Karpas-422 (cell line): Measurements from ENCODE around the gene GNG13. TPM values are rescaled to one million over a fixed set of nuclear protein-coding genes. Genes with fewer than 3 reads are reported as not detected.

Source experiments
- DNase-seq: peaks from one replicate; pipeline ENCODE4 v3.0.0-alpha.2; 2015
- H2AFZ ChIP-seq: fragments of 200-600 bp; sonication (generic); 2 replicates; pipeline ENCODE4 v1.6.1; 2014; ENCODE audit warnings: antibody characterized with exemption, low read length, mixed read lengths
- H3K27ac ChIP-seq: fragments of 200-600 bp; sonication (generic); 2 replicates; pipeline ENCODE4 v1.5.1; 2014; ENCODE audit warnings: mild to moderate bottlenecking, low read length, moderate library complexity
- H3K27me3 ChIP-seq: fragments of 200-600 bp; sonication (generic); 2 replicates; pipeline ENCODE4 v1.6.1; 2014; ENCODE audit warnings: low read length, mixed read lengths
- H3K36me3 ChIP-seq: fragments of 200-600 bp; sonication (generic); 2 replicates; pipeline ENCODE4 v1.6.1; 2014; ENCODE audit warnings: low read length, mixed read lengths; ENCODE audit not compliant: insufficient read depth
- H3K4me1 ChIP-seq: fragments of 200-600 bp; sonication (generic); 2 replicates; pipeline ENCODE4 v1.6.1; 2014; ENCODE audit warnings: mild to moderate bottlenecking, low read length, mixed read lengths
- H3K4me2 ChIP-seq: fragments of 200-600 bp; sonication (generic); 2 replicates; pipeline ENCODE4 v1.6.1; 2014; ENCODE audit warnings: low read length, low read depth, mild to moderate bottlenecking; ENCODE audit not compliant: poor library complexity, severe bottlenecking
- H3K4me3 ChIP-seq: fragments of 200-600 bp; sonication (generic); 2 replicates; pipeline ENCODE4 v1.5.1; 2014; ENCODE audit warnings: mild to moderate bottlenecking, antibody characterized with exemption, low read length, mixed read lengths
- H3K79me2 ChIP-seq: fragments of 200-600 bp; sonication (generic); 2 replicates; pipeline ENCODE4 v1.6.1; 2014; ENCODE audit warnings: mild to moderate bottlenecking, low read length, mixed read lengths
- H3K9ac ChIP-seq: fragments of 200-600 bp; sonication (generic); 2 replicates; pipeline ENCODE4 v1.6.0; 2014; ENCODE audit warnings: low read length
- H3K9me2 ChIP-seq: fragments of 200-600 bp; sonication (generic), shearing (Covaris generic); replicated peaks from 2 replicates; pipeline ENCODE4 v1.6.0; 2014; ENCODE audit warnings: mild to moderate bottlenecking, low read length, moderate library complexity; ENCODE audit not compliant: insufficient read depth
- H3K9me3 ChIP-seq: fragments of 300-700, 200-600 bp; sonication (generic); 2 replicates; pipeline ENCODE4 v1.6.1; 2014; ENCODE audit warnings: low read length, mixed read lengths
- H4K20me1 ChIP-seq: fragments of 200-600 bp; sonication (generic); 2 replicates; pipeline ENCODE4 v1.6.1; 2014; ENCODE audit warnings: mild to moderate bottlenecking, antibody characterized with exemption, low read length, low read depth; ENCODE audit not compliant: insufficient read depth
- total RNA-seq: library from RNA; depleted of rRNA; stranded (reverse); fragments of >200 nt; shearing (Covaris generic); gene quantifications from 2 replicates; pipeline ENCODE4 v1.2.3, GENCODE V29; 2014; ENCODE audit warnings: low replicate concordance

The GNG13 gene
- total RNA-seq, 1 experiment from 2014 or later, result not detected

DNA sequence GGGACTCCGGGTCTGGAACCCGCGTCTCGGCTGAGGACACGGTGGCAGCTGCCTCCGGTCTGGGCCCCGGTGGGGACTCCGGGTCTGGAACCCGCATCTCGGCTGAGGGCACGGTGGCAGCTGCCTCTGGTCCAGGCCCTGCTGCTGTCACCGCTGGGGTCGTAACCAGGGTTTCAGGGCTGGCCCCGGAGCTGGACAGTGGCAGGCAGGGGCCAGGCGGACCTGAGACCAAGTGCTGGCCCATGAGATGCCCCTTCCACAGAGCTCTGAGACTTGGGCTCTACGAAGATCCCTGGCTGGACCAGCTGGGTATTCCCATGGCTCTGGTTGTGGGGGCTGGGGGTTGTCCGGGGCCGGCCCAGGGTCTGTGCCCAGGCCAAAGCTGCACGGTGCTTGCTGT is 16.1 kb downstream of the GNG13 start:
- no peak for DNase-seq
- no peaks in the 10 kb centered on the region for H3K9me2 ChIP-seq
- H3K36me3 ChIP-seq, result peaks cover 5% of the 10 kb centered on the region; the same call in 1 of the 2 replicates

DNA sequence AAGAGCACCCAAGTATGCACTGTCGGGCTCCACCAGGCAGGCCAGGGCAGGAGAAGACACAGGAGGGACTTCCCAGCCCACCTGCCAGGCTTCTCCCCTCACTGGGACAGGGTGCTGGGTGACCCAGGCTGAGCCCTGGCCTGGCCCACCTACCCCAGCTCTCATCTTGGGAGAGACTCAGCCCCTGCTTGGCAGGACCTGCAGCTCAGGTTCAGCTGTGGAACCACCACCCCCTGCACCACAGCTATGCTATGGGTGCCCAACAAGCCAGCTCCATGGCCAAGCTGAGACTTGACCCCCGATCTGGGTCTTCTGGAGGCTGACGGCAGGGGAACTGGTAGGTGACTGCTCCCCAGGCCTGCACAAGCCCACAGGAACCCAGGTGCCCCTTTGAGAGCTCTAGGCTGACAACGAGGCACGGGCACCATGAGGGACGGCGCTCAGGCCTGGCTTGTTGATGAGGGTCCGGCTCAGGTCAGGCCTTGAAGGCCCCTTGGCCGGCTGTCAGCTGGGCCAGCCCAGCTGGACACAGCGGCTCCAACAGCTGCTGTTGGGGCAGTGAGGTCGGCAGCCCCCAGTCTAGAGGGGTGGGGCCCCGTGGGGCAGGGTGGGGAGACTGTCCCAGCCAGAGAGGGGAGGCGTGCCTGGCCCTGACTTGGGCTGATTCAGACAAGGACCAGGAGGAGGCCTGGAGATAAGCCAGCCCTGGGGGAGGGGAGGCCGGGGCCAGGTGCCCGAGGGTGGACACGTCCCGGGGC is 17.0 kb downstream of the GNG13 start:
- no peak overlapping the region for H3K4me3 ChIP-seq
- H3K9me3 ChIP-seq, result no peaks in the 10 kb centered on the region
- H3K36me3 ChIP-seq, result peaks cover 5% of the 10 kb centered on the region; the same call in 1 of the 2 replicates
- H2AFZ ChIP-seq, result no peak overlapping the region
- no peaks in the 10 kb centered on the region for H3K27me3 ChIP-seq
- H3K9ac ChIP-seq, result no peak overlapping the region
- peaks cover 30% of the 10 kb centered on the region for H3K4me1 ChIP-seq
- H3K27ac ChIP-seq, result no peak overlapping the region
- peaks cover 31% of the 10 kb centered on the region; the same call in 1 of the 2 replicates for H4K20me1 ChIP-seq
- peak; percentile 59 for DNase-seq
- peak overlapping the region; percentile 6 for H3K4me2 ChIP-seq
- peaks cover 13% of the 10 kb centered on the region for H3K79me2 ChIP-seq
- H3K9me2 ChIP-seq, result no peaks in the 10 kb centered on the region

More for the DNA sequence above, 16.1 kb downstream of the GNG13 start:
- Histone ChIP-seq H2AFZ (no peak overlapping the region), H3K9me3 (no peaks in the 10 kb centered on the region), H3K27ac (no peak overlapping the region), H3K4me1 (peaks cover 34% of the 10 kb centered on the region), H3K79me2 (peaks cover 21% of the 10 kb centered on the region), H3K9ac (no peak overlapping the region), H3K27me3 (no peaks in the 10 kb centered on the region), H3K4me3 (no peak overlapping the region), H4K20me1 (peaks cover 32% of the 10 kb centered on the region; the same call in 1 of the 2 replicates), H3K4me2 (no peak overlapping the region)

DNA sequence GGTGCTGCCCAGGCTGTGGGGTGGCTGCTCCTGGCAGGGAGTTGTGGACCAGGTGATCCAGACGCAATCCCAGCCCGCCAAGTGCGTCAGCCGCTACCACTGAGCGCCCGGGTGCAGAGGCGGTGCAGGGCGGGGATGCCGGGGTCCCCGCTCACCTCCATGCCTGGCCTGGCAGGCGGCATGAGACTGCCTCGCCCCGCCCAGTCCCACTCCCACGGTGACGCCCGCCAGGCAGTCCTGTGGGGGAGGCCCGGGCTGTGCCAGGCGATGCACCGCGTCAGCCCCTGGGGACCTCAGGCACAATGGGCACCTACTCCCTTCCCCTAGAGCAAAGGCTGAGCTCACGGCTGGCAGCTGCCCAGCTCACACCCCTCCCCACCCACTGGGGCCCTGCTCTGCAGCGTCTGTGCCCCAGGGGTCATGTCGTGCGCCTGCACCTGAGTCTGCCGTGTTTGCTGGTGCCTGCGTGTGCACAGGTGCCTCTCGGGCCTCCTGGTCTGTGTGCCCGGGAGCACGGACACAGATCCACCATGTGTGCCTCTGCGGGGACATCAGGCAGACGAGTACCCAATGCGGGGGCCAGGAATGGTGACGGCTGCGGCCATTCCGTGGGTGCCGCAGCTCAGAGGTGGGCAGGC is 17.6 kb downstream of the GNG13 start:
- Histone ChIP-seq H3K4me3 (no peak overlapping the region), H3K9me3 (no peaks in the 10 kb centered on the region), H3K4me2 (peak overlapping the region; percentile 6), H3K79me2 (peaks cover 11% of the 10 kb centered on the region), H3K9ac (no peak overlapping the region), H3K9me2 (no peaks in the 10 kb centered on the region), H3K27me3 (no peaks in the 10 kb centered on the region), H2AFZ (no peak overlapping the region), H3K27ac (no peak overlapping the region), H4K20me1 (peaks cover 30% of the 10 kb centered on the region; the same call in 1 of the 2 replicates), H3K4me1 (peaks cover 30% of the 10 kb centered on the region), H3K36me3 (peaks cover 5% of the 10 kb centered on the region; the same call in 1 of the 2 replicates)
- peak; percentile 69 for DNase-seq

DNA sequence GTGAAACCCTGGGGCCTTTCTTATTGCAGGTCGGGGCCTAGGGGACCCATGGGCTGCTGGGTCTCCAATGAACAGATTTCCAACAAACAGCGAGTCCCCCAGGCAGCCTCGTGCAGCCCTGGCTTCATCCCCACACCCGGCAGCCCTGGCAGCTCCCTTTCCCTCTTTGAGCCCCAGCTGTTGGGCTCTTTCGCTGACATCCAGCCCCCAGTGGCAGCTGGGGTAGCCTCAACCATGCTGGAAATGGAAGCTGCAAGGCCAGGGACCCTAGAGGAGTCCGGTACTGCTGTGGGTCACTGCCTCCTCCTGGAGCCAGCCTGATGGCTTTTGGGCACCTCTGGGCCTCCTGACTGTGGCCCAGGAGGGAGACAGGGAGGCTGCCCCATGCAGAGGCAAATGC is 18.3 kb downstream of the GNG13 start:
- no peak for DNase-seq
- Histone ChIP-seq H3K27me3 (no peaks in the 10 kb centered on the region), H3K4me3 (no peak overlapping the region), H3K4me2 (no peak overlapping the region), H4K20me1 (peaks cover 23% of the 10 kb centered on the region; the same call in 1 of the 2 replicates), H3K36me3 (peaks cover 5% of the 10 kb centered on the region; the same call in 1 of the 2 replicates), H3K9ac (no peak overlapping the region), H3K9me2 (no peaks in the 10 kb centered on the region), H3K4me1 (peaks cover 27% of the 10 kb centered on the region), H3K27ac (no peak overlapping the region), H3K9me3 (no peaks in the 10 kb centered on the region), H3K79me2 (peaks cover 4% of the 10 kb centered on the region), H2AFZ (no peak overlapping the region)

DNA sequence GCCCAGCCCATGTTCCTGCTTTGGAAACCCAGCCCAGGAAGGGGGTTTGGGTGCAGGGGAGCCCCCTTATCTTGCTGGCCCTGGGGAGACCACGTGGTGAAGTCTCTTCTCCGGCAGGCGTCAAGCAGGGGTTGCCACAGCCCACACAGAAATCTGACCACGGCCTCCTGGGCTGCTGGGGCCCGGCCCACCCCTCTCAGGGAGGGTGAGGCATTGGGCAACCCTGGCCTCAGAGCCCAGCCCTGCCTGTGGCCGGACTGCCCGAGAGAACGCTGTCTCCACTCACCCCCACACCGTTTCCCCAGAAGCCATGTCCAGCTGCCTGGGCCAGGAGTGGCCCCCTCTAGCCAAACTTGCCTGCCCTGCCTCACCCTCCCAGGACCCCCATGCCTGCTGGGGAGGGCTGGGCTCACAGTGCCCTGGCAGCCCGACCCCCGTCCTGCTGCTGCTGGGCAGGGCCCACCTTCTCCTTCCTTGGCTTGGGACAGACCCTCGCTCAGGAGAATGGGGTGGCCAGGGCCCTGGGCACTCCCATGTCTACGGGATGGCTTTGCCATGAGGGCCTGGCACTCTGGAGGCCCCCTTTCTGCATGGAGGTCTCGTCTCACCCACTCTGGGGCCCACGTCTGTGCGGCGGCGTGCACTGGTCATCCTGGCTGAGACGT is 19.1 kb downstream of the GNG13 start:
- Histone ChIP-seq H3K27me3 (no peaks in the 10 kb centered on the region), H3K79me2 (no peaks in the 10 kb centered on the region), H3K9me2 (no peaks in the 10 kb centered on the region), H3K4me2 (no peak overlapping the region), H3K4me1 (peaks cover 19% of the 10 kb centered on the region), H3K27ac (no peak overlapping the region), H3K9ac (no peak overlapping the region), H3K36me3 (peaks cover 3% of the 10 kb centered on the region; the same call in 1 of the 2 replicates), H4K20me1 (peaks cover 17% of the 10 kb centered on the region; the same call in 1 of the 2 replicates), H3K9me3 (no peaks in the 10 kb centered on the region), H2AFZ (no peak overlapping the region), H3K4me3 (no peak overlapping the region)
- DNase-seq, result no peak

DNA sequence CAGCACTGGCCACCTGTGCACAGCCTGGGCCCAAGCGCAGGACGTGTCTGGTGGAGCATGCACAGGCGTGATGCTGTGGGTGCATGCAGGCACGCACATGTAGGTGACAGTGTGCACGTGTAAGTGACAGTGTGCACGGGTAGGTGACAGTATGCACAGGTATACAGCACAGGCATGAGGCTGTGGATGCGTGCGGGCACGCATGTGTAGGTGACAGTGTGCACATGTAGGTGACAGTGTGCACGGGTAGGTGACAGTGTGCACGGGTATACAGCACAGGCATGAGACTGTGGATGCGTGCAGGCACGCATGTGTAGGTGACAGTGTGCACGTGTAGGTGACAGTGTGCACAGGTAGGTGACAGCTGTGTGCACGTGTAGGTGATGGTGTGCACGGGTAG is 20.2 kb downstream of the GNG13 start:
- no peak for DNase-seq
- Histone ChIP-seq H3K4me3 (no peak overlapping the region), H3K9me2 (no peaks in the 10 kb centered on the region), H3K9me3 (no peaks in the 10 kb centered on the region), H3K9ac (no peak overlapping the region), H3K27ac (no peak overlapping the region), H4K20me1 (peaks cover 8% of the 10 kb centered on the region; the same call in 1 of the 2 replicates), H3K79me2 (no peaks in the 10 kb centered on the region), H3K4me2 (no peak overlapping the region), H3K36me3 (no peaks in the 10 kb centered on the region), H3K27me3 (no peaks in the 10 kb centered on the region), H2AFZ (no peak overlapping the region), H3K4me1 (peaks cover 17% of the 10 kb centered on the region)

DNA sequence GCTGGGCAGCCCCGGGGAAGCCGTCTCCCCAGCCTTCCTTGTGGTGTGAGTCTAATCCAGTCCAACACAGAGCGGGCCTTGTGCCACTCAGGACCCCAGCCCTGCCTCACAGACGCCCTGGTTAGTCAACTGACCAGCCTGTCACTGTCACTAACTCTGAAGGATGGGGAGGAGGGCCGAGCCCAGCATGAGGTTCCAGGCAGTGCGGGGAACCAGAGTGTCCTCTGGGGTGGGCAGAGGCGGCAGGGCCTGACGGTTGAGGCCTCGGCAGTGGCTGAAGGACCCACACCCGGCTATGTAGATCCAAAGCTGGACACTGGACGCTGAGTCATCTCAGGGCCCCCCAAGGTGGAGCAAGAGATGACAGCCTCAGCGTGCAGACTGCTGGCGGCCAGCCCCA is 21.0 kb downstream of the GNG13 start:
- Histone ChIP-seq H3K9ac (no peak overlapping the region), H3K79me2 (no peaks in the 10 kb centered on the region), H3K4me2 (no peak overlapping the region), H3K9me3 (no peaks in the 10 kb centered on the region), H3K9me2 (no peaks in the 10 kb centered on the region), H2AFZ (no peak overlapping the region), H3K36me3 (no peaks in the 10 kb centered on the region), H3K4me3 (no peak overlapping the region), H4K20me1 (0 out of 2 replicates have a peak, but pooled peaks cover under 1% of the 10 kb centered on the region), H3K4me1 (peaks cover 17% of the 10 kb centered on the region), H3K27ac (no peak overlapping the region), H3K27me3 (no peaks in the 10 kb centered on the region)
- no peak for DNase-seq
